GM21528 (cell line): ENCODE measurements around the gene CNKSR1.

Experiments used
- ATAC-seq: cut with Tn5 transposase; IDR thresholded peaks from one replicate; pipeline ENCODE4 v1.9.1; 2021; ENCODE audit warnings: mild to moderate bottlenecking, moderate library complexity; ENCODE audit not compliant: unreplicated experiment, low FRiP score

The CNKSR1 gene, protein sequence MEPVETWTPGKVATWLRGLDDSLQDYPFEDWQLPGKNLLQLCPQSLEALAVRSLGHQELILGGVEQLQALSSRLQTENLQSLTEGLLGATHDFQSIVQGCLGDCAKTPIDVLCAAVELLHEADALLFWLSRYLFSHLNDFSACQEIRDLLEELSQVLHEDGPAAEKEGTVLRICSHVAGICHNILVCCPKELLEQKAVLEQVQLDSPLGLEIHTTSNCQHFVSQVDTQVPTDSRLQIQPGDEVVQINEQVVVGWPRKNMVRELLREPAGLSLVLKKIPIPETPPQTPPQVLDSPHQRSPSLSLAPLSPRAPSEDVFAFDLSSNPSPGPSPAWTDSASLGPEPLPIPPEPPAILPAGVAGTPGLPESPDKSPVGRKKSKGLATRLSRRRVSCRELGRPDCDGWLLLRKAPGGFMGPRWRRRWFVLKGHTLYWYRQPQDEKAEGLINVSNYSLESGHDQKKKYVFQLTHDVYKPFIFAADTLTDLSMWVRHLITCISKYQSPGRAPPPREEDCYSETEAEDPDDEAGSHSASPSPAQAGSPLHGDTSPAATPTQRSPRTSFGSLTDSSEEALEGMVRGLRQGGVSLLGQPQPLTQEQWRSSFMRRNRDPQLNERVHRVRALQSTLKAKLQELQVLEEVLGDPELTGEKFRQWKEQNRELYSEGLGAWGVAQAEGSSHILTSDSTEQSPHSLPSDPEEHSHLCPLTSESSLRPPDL

DNA sequence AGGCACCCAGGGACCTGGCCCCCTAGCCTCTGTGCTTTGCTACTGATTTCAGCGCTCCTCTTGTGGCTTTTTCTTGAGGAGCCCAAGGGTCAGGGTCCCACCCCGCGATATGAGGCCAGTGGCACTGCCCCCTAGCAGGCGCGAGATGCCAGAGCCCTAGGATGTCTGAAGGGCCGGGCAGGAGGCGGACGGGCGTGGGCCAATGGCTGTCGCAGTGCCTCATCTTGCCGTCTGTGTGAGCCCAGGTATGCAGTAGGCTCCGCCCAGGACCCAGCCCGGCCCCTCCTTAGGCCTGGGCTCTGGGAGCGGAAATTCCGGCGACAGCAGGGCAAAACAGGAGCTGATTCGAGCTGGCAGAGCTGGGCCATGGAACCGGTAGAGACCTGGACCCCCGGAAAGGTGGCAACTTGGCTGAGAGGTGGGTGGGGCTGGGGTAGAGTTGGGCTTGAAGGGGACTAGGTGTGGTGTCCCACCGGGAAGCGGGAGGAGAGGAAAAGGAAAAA, at the start of gene CNKSR1:
CNKSR1 (plus strand) TSS at position 310 of the 503 bp plus-strand sequence; CDS start at position 367, 57 bp downstream.
- no peak for ATAC-seq

DNA sequence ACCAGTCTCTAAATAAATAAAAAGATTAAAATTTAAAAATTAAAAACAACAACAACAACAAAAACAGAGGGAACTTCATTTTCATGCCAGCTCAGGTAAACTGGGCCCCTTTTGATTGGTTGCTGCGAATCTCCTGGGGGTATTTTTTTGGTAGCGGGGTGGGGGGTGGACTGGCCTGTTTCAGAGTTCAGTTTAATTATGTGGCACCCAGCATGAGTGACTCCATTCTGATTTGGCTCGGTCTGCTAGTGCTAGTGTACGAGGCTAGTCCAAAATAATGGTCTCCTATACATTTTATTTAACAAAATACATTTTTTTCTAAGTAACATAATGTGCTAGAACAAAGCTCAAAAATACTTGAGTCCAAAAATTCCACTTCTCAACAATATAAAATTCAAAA, 47.5 kb upstream of the CNKSR1 start:
- ATAC-seq: no peak

DNA sequence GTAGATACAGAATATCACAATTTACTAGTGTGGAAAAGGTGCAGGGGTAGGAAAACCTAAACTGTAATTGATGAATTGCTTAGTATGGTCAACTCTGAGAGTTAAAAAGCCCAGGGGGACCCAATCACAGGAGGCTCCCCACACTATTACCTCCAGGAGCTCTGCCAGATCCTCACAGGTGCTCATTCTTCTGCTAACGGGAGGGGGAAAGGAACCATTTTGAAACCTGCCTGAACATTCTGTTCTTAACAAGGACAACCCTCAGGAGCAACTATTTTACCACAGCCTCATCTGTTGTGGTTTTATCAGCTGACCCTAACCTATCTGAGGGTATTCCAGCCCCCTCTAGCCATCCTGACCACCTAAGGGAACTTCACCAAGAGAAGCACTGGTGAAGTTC, 46.6 kb upstream of the CNKSR1 start:
- no peak for ATAC-seq

DNA sequence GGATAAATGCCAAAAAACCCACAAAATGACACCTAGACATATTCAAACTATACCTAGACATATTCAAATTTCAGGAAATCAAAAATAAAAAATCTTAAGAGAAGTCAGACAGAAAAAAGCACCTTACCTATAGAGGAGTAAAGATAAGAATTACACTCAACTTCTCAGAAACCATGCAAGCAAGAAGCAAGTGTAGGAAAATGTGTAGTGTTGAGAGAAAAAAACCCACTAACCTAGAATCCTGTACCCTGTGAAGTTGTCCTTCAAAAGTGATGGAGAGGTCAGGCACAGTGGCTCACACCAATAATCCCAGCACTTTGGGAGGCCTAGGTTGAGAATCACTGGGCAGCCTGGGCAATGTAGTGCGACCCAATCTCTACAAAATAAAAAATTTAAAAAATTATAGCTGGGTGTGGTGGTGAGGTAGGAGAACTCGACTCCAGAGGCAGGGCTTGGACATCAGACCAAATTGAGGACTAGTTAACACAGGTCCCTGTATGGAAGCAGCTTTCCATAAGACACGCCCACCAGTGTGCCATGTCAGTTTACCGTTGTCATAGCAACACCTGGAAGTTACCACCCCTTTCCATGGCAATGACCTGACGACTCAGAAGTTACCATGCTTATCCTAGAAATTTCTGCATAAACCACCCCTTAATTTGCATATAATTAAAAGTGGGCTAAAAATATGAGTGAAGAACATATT, 45.0 kb upstream of the CNKSR1 start:
- no peak for ATAC-seq

DNA sequence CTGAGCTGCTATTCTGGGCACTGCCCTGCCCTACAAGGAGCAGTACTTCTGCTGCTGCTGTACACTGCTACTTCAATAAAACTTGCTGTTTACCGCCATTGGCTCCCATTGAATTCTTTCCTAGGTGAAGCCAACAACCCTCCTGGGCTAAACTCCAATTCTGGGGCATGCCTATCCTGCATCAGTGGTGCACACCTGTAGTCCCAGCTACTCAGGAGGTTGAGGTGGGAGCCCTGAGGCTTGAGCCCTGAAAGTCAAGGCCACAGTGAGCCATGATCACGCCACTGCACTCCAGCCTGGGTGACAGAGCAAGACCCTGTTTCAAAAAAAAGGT, 44.5 kb upstream of the CNKSR1 start:
- no peak for ATAC-seq

DNA sequence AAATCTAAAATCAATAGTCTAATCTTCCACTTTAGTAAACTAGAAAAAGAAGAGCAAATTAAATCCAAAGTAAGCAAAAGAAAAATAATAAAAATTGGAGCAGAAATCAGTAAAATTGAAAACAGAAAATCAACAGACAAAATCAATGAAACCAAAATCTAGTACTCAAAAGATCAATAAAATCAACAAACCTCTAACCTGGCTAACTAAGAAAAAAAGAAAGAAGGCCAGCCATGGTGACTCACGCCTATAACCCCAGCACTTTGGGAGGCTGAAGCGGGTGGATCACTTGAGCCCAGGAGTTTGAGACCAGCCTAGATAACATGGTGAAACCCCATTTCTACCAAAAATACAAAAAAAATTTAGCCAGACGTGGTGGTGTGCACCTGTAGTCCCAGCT, 42.8 kb upstream of the CNKSR1 start:
- ATAC-seq: no peak

DNA sequence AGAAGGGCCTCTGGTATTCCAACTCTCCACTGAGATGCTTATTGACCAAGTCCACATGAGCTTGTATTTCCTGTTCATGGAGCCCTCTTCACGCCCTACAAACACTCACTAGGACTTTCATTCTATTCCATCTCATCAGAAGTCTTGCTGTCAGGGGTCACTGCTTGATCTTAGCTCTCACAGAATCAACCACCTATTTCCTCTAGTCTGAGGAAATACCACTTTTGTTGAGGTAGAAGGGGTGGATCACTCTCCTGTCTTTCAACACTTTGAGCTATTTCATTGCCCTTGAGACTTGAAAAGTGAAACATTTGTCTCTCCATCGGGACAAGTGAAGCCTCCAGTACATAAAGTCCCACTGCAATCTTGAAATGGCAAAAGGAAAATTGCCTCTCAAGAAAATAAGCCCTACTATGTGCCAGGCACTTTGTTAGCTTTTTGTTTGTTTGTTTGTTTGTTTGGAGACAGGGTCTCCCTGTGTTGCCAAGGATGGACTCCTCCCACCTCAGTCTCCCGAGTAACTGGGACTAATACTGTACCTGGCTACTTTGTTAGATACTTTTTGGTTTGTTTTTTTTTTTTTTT, 38.2 kb upstream of the CNKSR1 start:
- ATAC-seq: no peak

DNA sequence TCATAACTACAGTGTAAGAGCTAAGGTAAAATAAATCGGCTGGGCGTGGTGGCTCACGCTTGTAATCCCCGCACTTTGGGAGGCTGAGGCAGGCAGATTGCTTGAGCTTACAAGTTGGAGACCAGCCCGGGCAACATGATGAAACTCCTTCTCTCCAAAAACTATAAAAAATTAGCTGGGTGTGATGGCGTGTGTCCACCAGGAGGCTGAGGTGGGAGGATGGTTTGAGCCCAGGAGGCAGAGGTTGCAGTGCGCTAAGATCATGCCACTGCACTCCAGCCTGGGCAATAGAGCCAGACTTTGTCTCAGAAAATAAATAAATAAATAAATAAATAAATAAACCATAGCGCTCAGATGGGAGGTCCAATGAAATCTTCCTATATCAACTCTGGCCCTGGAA, 35.1 kb upstream of the CNKSR1 start:
- ATAC-seq: no peak

DNA sequence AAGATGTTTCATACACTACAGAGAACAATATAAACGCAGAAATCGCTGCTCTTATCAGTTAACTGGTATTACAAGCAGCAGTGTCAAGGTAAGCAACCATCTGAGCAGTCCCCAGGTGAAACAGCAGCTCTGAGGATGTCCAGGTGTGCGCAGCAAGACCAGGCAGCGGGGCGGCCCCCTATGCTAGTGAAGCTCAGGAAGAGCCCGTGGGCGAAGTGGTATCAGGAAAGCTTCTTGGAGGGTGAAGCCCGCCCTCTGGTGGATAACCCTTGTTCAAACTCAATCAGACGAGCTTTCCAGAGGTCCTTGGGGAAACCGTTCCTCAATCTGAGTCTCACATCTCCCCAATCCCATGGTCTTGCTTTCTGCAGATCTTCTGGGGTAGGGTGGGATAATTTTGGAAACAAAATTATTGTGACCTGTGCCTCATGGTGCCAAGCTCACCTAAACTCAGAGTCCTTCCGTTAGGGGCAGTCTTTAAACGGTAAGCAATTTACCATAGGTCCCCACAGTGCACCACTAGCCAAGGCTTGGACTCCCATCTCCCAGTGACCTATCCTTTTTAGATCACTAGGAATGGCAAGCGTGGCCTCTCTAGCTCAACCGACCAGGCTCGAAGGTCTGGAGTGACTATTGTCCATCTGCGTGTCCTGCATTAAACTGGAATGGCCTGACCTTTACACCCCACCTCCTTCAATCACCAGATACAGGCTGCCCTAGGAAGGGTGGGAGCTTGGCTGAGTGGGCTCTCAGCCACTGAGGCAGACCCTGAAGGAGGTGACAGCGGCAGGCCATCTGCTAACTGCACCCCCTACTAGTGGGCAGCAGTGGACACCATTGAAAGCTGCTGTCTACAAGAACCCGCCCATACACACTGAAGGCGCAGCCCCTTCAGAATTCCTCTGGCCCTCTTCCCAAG, 32.0 kb upstream of the CNKSR1 start:
- ATAC-seq: no peak

DNA sequence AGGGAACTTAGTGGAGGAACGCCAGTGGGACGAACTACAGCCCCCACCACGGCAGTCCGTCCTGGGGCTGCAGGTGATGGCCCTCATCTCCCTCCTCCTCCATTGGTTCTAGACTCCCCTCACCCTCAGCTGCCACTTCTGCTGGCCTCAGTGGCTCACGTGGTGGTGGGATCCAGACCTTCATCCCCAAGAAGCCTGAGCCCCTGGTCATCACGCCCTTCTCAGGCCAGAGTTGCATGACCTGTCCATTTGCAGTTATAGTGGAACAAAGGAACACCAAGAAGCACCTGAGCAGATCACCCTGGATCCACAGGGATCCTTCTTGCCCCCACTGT, 31.4 kb upstream of the CNKSR1 start:
- ATAC-seq: no peak

DNA sequence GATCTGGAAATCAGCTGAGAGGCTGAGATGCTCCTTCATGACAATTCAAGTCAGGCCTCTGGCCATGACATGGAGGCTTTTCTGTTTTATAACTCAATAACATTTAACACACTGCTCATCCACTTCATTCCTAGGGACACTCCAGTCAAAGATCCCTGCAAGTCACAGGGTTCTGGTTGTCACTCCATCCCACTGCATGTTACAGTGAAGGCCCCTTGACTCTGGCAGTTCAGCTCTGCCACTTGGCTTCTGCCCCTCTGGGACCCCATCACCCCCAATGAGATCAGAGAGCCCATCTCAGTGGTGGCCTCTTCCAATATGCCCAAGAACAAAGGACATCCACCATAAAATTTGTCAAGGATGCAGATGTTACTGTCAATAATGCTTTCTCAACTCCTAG, 28.4 kb upstream of the CNKSR1 start:
- ATAC-seq: no peak

DNA sequence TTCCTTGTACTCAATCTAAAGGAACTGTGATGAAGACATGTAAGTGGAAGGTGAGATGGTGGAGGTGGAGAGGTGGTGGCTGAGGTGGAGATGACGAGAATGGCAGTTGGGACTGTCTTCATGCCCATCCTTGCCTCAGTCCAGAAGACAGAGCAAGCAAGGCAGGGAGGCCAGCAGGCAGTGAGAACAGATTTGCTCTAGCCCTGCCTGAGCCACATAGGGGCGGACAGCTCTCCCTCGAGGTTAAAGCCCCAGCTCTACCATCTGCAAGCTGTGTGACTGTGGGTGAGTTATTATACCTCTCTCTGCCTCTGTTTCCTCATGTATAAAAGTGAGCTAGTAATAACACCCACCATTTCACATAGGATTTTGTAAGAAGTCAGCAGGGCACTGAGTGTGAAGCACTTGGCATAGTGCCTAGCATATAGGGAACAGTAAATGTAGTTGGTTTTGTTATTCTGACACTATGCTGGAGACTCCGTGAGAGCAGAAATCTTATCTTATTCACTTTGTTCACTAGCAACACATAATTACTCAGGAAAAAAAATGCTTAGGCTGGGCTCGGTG, 23.2 kb upstream of the CNKSR1 start:
- no peak for ATAC-seq

DNA sequence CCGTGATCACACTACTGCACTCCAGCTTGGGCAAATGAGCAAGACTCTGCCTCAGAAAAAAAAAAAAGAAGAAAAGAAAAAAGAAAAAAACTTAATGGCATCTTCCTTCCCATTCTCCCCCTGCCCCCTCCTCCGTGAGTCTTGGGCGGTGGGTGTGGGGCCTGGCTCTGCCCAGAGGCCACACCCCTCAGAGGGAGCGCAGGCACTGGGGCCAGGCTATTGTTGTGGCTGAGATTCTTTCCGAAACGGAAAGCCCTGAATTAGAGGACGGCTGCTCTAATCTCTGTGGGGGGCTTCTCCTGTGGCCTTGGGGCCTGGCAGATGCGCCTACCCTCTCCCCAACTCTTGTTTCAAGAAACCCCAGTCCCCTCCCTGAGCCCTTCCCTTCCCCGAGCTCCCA, 22.5 kb upstream of the CNKSR1 start:
- ATAC-seq: no peak

DNA sequence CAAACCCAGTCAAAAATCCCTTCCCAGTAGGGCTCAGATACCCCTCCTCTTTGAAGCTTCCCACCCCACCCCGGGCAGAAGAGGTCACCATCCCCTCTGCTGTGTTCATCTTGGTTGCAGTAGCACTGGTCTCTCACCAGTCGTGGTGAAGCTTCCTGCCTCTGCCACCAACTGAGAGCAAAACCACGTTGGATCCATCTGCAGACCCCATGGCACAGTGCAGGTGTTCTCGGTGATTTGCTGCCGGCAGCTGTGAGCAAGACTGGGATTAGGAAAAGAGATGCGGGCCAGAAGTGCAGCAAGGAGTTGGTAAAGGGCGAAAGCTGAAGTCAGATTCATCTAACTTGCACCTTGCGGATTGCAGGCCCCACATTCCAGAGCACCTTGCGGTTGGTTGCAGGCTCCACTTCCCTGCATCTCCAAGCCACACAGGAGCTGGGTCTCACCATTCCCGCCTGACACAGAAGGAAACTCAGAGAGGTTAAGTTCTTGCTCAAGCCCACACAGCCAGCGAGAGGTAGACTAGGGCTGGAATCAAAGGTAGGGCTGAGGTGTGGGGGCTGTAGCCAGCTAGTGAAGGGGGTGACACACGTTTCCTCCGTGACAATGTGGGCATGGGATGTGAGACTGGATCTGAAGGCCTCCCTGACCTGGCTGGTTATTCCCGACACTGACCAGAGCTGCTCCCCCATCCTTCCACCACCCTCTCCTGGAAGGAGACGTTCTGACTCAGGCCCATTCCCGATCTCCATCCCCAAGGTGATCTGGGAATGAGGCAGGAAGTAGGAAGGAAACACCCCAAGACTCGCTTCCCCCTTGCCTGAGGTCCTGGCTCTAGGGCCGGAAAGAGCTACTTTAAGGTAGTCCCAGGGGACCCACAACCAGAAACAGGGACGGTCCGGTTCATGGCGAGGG, 21.7 kb upstream of the CNKSR1 start:
- ATAC-seq: no peak

DNA sequence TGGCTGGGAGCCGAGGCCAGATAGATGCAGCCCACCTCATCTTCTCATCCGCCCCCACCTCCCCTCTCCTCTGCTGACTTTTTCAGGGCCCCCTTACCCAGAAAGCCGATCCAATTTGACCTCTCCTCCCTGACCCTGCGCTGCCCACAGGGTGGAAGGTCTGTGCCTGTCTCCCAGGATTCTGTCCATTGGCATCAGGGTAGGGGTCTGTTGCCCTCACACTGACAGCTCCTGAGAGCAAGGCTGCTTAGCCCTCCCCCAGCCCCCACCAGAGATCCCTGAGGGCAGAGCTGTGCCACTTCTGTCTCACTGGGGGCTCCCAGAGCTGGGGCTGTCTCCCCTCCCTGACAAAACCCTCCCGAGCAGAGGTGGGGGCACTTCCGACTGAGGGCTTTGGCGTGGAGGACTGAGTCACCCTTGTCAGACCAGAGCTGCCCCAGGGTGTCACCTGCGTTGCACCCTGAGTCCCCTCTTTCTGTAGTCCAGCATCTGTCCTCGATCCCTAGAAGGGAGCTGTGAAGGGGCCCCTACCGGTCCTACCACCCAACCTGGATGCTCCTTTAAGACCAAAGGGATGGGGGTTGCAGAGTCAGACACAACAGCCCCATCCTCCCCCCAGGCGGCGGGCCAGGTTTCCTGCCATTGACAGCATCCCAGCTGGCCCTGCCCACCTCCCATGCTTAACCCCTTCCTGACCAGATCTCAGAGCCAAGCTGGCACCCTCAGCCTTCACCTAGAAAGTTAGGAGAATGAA, 20.8 kb upstream of the CNKSR1 start:
- ATAC-seq: no peak

DNA sequence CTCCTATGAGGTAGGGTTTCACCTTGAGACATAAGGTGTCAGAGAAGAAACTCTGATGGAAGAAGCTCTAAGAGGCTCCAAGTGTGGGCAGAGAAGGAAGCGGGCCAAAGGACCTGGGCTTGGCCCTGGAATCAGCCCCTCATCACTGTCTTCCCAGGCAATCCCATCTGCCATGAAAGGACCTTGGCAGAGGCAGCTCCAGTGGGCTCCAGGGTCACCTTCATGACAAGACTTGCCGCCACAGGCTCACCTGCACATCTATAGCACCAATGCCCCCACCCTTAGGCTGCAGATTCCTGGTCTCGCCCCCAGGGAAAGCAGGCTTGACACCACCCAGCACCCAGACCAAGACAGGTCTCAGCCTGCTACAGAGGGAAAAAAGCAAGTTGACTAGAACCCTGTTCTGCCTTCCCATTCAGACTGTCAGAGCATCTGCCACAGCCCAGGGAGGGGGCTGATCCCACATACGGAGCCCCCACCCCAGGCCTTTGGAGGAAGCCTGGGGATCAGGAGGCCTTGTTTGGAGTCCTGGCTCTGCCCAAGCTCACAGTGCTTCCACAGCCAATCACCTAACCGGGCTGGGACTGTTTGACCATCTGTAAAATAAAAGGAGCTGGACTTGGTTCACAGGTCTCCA, 18.9 kb upstream of the CNKSR1 start:
- ATAC-seq: no peak

DNA sequence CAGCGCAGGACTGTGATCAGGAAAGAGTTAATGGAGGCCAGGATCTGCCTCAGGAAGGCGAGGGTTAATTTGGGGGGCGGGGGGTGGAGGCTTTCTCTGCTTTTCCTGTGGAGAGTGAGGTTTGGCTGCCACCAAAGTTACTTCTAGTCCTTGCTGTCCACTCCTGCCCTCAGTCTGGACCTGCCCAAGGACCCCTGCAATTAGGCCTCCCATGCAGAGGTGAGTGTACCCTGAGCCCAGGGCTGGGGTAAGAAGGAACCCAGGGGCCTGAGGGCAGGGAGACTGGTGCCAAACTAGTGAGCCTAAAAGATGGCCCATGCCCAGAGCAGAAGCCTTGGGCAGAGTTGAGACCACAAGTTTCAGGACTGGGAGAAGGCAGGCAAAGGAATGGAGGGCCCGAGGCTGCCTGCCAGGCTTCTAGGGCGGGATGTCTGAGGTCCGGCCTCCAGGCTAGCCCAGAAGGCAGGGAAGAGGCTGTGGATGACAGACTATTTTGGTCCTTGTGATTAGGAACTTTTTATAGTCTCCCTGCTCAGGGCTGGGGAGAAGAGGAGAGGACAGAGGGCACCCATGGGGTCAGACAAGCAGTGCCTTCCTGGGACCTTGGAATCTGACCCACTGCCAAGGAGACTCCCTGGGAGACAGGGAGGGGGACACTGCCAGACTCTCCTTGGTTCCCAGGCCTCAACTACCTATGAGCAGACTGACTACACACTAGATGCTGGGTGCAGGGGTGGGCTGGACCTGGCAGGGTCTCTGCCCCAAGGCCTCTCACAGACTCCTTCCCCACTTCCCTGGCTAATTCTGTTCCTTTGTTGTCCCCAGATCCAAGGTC, 18.2 kb upstream of the CNKSR1 start, which contains the start of gene FAM110D:
FAM110D (plus strand) TSS at position 172 of the 835 bp plus-strand sequence. CDS start 2,213 bp downstream, outside the sequence.
- ATAC-seq: no peak
